Body of pancreas (tissue), 4 donors: Measurements from ENCODE around the gene ZNF688. TPM values are rescaled to one million over a fixed set of nuclear protein-coding genes. Genes with fewer than 3 reads are reported as not detected.

ENCODE experiments used
- ATAC-seq: fragments of 150-250 bp; one replicate; pipeline ENCODE4 v1.9.1; 2016
- DNase-seq, 4 donors: peaks; one replicate each; pipeline ENCODE4 v3.0.0-alpha.2; 2019
- H3K27ac ChIP-seq, 4 donors: fragments of 200-600 bp; sonication (generic); 1 replicate in 3 of 4; 2 replicates in 1 of 4; pipeline versions ENCODE4 v1.5.1 to v1.6.1; 2016 to 2019; ENCODE audit warnings: mild to moderate bottlenecking in 1 of 4, mixed read lengths in 1 of 4, moderate library complexity in 1 of 4
- H3K27me3 ChIP-seq, 2 donors: fragments of 200-600 bp; sonication (generic); one replicate each; pipeline ENCODE4 v1.6.0; 2016; ENCODE audit warnings: mild to moderate bottlenecking in 1 of 2
- H3K36me3 ChIP-seq, 2 donors: fragments of 200-600 bp; sonication (generic); replicated peaks in 1 of 2; 2 replicates each; pipeline ENCODE4 v1.5.1; 2016; ENCODE audit warnings: low read depth in 2 of 2; ENCODE audit not compliant: insufficient read depth in 1 of 2
- H3K4me1 ChIP-seq: fragments of 200-600 bp; sonication (generic); one replicate; pipeline ENCODE4 v1.6.0; 2016
- H3K4me3 ChIP-seq, 2 donors: fragments of 200-600 bp; sonication (generic); 1 replicate in 1 of 2; 2 replicates in 1 of 2; pipeline ENCODE4 v1.5.1; 2016 to 2019
- H3K9me3 ChIP-seq, 3 donors: fragments of 200-600 bp; sonication (generic); 1 replicate in 2 of 3; 2 replicates in 1 of 3; pipeline ENCODE4 v1.5.1; 2016
- POLR2A ChIP-seq, 3 donors: fragments of 450-650 bp; IDR thresholded peaks; one replicate each; pipeline ENCODE4 v1.6.1; 2016; ENCODE audit warnings: antibody characterized with exemption in 3 of 3, mild to moderate bottlenecking in 2 of 3
- WGBS, 2 donors: methylation state at CpG; one replicate each; pipeline ENCODE4 v1.1.5; 2017; 5-methylcytosine and 5-hydroxymethylcytosine counted together
- intact Hi-C: fragments of 100-400 bp; cut with DNase I; formaldehyde crosslinking; loops from one replicate; pipeline ENCODE4 v1.15.1; 2023
- total RNA-seq, 2 donors: library from RNA; depleted of rRNA; stranded (reverse); fragments of >200 nt; gene quantifications; one replicate each; pipeline ENCODE4 v1.1.0, GENCODE V29; 2016
- TF ChIP-seq, protein P1 (sequence below), 7 experiments: fragments of 450-650 bp in 4 of 7; fragments of 200-600 bp in 3 of 7; sonication (generic) in 3 of 7; IDR thresholded peaks; one replicate each; pipeline ENCODE4 v1.5.1; 2016 to 2019; ENCODE audit warnings: antibody characterized with exemption in 7 of 7

Gene ZNF688
- total RNA-seq, 2 donors from 2014 or later, result 19.2 to 27.4 TPM

DNA sequence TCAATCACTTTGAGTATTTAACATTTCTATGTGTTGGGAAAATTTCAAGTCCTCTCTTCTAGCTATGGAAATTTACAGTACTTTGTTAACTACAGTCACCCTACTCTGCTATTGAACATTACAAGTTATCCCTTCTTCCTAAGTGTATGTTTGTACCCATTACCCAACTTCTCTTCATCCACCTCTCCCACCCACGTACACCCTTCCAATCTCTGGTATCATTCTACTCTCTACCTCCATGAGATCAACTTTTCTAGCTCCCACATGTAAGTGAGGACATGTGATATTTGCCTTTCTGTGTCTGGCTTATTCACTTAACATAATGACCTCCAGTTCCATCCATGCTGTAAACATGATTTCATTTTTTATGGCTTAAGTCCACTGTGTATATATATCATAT, 3.2 kb upstream of the ZNF688 start:
- Histone ChIP-seq H3K4me3 (no peak overlapping the region), H3K4me1 (peaks cover 19% of the 10 kb centered on the region), H3K27me3 (no peaks in the 10 kb centered on the region), H3K9me3 (no peaks in the 10 kb centered on the region), H3K27ac (no peak overlapping the region), H3K36me3 (no peaks in the 10 kb centered on the region)
- DNase-seq (no peak), ATAC-seq (no peak)
- TF ChIP-seq POLR2A (IDR thresholded peaks at IDR 0.05), result no peak
- TF ChIP-seq, protein P1, sequence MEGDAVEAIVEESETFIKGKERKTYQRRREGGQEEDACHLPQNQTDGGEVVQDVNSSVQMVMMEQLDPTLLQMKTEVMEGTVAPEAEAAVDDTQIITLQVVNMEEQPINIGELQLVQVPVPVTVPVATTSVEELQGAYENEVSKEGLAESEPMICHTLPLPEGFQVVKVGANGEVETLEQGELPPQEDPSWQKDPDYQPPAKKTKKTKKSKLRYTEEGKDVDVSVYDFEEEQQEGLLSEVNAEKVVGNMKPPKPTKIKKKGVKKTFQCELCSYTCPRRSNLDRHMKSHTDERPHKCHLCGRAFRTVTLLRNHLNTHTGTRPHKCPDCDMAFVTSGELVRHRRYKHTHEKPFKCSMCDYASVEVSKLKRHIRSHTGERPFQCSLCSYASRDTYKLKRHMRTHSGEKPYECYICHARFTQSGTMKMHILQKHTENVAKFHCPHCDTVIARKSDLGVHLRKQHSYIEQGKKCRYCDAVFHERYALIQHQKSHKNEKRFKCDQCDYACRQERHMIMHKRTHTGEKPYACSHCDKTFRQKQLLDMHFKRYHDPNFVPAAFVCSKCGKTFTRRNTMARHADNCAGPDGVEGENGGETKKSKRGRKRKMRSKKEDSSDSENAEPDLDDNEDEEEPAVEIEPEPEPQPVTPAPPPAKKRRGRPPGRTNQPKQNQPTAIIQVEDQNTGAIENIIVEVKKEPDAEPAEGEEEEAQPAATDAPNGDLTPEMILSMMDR (IDR thresholded peaks at IDR 0.05), result no peak
- 36 to 43% methylated on average over 1 of the region's 1 CpG for WGBS, 2 donors
- intact Hi-C loops, result no loop called here

DNA sequence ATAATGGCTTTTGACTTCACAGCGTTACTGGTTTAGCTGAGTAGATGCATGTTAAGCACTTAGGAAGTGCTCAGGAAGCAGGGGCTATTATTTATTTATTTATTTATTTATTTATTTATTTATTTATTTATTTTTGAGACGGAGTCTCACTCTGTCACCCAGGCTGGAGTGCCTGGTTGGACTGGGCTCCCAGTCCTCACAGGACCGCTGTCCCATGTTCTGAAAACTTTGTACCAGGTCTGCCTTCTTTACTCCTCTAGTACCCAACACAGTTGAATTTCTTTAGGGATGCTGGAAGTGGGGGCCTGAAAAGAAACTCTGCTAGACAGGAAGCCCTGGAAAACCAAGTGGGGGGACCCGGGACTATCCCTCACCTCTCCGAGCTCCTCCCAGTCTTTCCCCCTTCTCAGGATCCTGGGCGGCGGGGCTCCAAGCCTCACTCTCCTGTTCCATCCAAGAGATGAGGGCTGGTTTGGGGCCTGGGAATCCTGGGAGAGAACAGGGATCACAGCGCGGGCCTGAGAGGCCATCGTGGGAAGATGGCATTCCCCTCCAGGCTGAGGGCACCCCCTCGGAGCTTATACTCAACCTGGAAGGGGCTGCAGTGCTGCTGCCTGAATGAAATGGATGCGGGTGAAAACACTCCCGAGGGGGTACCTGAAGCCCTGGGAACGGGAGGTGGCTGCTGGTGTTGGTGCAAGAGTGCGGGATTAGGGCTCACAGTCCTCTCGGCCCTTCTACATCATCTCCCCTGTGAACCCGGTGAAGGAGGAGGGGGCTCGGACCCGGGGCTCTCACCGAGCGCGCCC, 674 bp downstream of the ZNF688 start:
- Histone ChIP-seq H3K4me3 (peak overlapping the region; percentile 35 to 77), H3K27me3 (no peaks in the 10 kb centered on the region), H3K4me1 (peaks cover 19% of the 10 kb centered on the region), H3K36me3 (no peaks in the 10 kb centered on the region), H3K9me3 (no peaks in the 10 kb centered on the region), H3K27ac (peak overlapping the region; percentile 63 to 96 (median 93))
- ATAC-seq (peak; percentile 4), DNase-seq (peak in 2 of 4 donors; percentile 28 to 35)
- no peak for TF ChIP-seq POLR2A (IDR thresholded peaks at IDR 0.05)
- TF ChIP-seq, protein P1 (IDR thresholded peaks at IDR 0.05), result no peak
- intact Hi-C loops, result no loop called here
- WGBS, 2 donors, result 11 to 15% methylated on average over 16 to 22 of the region's 22 CpGs

DNA sequence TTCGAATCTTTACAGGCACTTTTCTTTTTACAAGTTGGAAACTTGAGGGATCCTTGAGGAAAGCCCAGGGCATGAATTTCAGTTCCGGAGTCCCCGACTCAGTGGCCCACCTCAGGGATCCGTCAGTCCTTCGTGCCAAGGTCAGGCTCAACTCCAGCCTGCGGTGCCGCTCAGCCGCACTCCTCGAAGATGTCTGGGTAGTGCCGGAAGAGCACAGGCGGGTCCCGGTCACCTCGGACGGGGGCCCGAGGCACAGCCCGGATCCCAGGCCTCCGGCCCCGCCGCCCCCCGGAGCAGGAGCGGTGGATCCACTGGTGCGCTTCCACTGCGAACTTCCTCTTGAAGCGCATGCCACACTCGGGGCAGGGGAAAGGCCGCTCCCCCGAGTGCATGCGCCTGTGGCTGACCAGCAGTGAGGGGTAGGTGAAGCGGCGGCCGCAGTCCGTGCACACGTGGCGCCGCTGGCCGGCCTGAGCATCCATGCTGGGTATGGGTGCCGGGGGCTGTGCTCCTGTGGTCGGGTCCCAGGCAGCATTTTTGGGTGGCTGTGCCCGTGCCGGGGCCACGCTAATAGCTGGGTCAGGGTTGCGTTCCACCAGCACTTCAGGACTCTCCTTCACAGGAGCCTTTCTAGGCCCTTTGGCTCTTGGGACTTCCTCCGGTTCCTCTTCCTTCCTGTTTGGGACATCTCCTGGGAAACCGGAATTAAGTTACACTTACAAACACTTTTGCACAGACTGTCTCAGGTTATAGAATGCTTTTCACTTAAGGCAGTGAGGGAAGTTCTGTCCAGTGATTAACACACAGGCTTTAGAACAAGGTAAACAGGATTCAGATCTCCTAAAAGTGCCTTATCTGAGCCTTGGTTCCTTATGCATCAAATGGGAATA, 1.5 kb downstream of the ZNF688 start:
- intact Hi-C loops, result no loop called here
- H3K27me3 ChIP-seq, result no peaks in the 10 kb centered on the region
- WGBS, 2 donors, result 88 to 89% methylated on average over 15 to 43 of the region's 44 CpGs
- no peak overlapping the region for H3K4me3 ChIP-seq
- H3K9me3 ChIP-seq, result no peaks in the 10 kb centered on the region
- no peak for ATAC-seq
- DNase-seq, result no peak
- no peaks in the 10 kb centered on the region for H3K36me3 ChIP-seq
- TF ChIP-seq POLR2A (IDR thresholded peaks at IDR 0.05), result no peak
- TF ChIP-seq, protein P1 (IDR thresholded peaks at IDR 0.05), result no peak
- H3K4me1 ChIP-seq, result peaks cover 19% of the 10 kb centered on the region
- H3K27ac ChIP-seq, result peak overlapping the region in 2 of 4 donors; percentile 14 to 94

DNA sequence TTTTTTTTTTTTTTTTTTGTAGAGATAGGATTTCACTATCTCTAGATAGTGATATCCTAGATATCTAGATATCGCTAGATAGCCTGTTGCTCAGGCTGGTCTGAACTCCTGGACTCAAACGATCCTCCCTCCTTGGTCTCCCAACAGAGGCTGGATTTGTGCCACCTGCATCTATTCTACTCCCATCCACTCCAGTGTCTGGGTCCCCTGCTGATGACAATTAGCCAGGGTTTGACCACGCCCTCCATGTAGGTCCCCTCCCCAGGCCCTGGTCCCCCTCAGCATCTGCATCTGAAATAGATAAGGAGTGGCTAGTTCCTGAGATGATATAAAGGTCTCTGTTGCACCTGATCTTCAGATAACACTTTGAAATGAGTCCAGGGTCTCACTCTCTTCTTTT, 2.2 kb downstream of the ZNF688 start:
- no peaks in the 10 kb centered on the region for H3K27me3 ChIP-seq
- peaks cover 19% of the 10 kb centered on the region for H3K4me1 ChIP-seq
- no peak overlapping the region for H3K27ac ChIP-seq
- 86 to 92% methylated on average over 3 of the region's 3 CpGs for WGBS, 2 donors
- DNase-seq (no peak), ATAC-seq (no peak)
- intact Hi-C loops, result no loop called here
- no peaks in the 10 kb centered on the region for H3K36me3 ChIP-seq
- no peaks in the 10 kb centered on the region for H3K9me3 ChIP-seq
- TF ChIP-seq, protein P1 (IDR thresholded peaks at IDR 0.05), result no peak
- TF ChIP-seq POLR2A (IDR thresholded peaks at IDR 0.05), result no peak
- H3K4me3 ChIP-seq, result no peak overlapping the region
